ENCODE results near the gene ERCC5. TPM values are rescaled to one million over a fixed set of nuclear protein-coding genes. Genes with fewer than 3 reads are reported as not detected.

Gene ERCC5
- total and polyA plus RNA-seq, 9 of the 15 experiments (the other 6 are each of a cell fraction or from before 2014, with no cell fraction given): 7.4 to 43.1 (median 33.9) TPM

DNA sequence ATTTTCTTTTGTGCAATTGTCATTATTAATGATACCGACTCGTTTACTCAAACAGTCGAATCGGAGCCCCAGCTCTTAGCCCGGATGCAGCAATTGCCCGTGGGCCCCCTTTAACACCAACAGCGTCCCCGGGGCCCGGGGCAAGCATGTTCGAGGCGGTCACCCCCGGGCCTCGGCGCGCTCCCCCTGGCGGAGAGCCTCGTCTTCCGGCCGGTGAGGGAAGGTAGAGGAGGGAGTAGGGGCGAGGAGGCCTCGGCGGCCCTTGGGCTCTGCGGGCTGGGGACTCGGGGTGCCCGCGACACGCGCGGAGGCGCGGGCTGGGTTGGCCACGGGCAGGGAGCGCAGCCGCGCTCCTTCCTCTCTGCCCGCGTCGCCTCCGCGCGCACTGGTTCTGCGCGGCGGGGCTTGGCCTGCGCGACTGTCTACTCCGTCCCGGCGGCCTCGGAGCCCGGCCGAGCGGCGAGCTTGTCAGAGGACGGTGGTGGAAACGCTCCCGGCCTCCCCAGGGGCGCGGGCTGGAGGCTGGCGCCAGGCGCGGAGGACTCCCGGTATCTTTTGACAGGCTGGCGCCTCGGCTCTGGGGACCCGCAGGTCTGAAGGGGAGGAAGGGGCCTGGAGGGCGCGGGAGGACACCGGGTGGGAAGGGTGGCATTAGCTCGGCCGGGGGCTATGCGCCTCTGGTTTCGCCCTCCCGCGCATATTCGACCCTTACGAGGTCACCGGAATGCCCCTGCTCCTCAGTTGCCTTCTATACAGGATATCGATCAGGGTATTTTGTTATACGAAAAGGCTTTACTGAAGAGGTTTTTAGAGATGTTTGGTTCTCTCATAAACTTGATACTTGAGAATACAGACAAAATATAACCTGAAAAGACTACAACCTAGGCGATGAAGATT lies 45.4 kb upstream of the ERCC5 start (continued):
- TF ChIP-seq FOXJ3 (CRISPR knock-in tag; IDR thresholded peaks at IDR 0.05) (no peak), SAFB (IDR thresholded peaks at IDR 0.05; ENCODE audit: borderline replicate concordance, low read depth, low read length) (no peak), ERF (CRISPR knock-in tag; IDR thresholded peaks at IDR 0.05) (no peak), MTF1 (CRISPR knock-in tag; IDR thresholded peaks at IDR 0.05; ENCODE audit: borderline replicate concordance) (no peak), KDM4B (IDR thresholded peaks at IDR 0.05; ENCODE audit: borderline replicate concordance in 2 of 2, low read depth in 1 of 2) (no peak), SIN3A (IDR thresholded peaks at IDR 0.05; ENCODE audit: borderline replicate concordance in 2 of 2, control insufficient read depth in 1 of 2, low read depth in 2 of 2, low read length in 2 of 2) (0 out of 4 replicates have a peak, but pooled peaks of 1 of the 2 experiments have one; percentile 23), XRCC5 (IDR thresholded peaks at IDR 0.05; ENCODE audit: low read depth, low read length) (peak; percentile 74), RBM34 (IDR thresholded peaks at IDR 0.05; ENCODE audit: borderline replicate concordance, insufficient read depth, low read length) (no peak), MEF2D (tag; conservative IDR thresholded peaks at IDR 0.05; ENCODE audit: low read depth) (no peak), ZNF133 (CRISPR knock-in tag; IDR thresholded peaks at IDR 0.05) (no peak), FOXK1 (CRISPR knock-in tag; IDR thresholded peaks at IDR 0.05; ENCODE audit: borderline replicate concordance) (no peak), CEBPB (tag; IDR thresholded peaks at IDR 0.05) (no peak)
- TF ChIP-seq, protein P1, sequence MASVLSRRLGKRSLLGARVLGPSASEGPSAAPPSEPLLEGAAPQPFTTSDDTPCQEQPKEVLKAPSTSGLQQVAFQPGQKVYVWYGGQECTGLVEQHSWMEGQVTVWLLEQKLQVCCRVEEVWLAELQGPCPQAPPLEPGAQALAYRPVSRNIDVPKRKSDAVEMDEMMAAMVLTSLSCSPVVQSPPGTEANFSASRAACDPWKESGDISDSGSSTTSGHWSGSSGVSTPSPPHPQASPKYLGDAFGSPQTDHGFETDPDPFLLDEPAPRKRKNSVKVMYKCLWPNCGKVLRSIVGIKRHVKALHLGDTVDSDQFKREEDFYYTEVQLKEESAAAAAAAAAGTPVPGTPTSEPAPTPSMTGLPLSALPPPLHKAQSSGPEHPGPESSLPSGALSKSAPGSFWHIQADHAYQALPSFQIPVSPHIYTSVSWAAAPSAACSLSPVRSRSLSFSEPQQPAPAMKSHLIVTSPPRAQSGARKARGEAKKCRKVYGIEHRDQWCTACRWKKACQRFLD (CRISPR knock-in tag; IDR thresholded peaks at IDR 0.05): no peak
- TF ChIP-seq, protein P2, sequence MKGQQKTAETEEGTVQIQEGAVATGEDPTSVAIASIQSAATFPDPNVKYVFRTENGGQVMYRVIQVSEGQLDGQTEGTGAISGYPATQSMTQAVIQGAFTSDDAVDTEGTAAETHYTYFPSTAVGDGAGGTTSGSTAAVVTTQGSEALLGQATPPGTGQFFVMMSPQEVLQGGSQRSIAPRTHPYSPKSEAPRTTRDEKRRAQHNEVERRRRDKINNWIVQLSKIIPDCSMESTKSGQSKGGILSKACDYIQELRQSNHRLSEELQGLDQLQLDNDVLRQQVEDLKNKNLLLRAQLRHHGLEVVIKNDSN (CRISPR knock-in tag; IDR thresholded peaks at IDR 0.05): no peak
- TF ChIP-seq, protein P3, sequence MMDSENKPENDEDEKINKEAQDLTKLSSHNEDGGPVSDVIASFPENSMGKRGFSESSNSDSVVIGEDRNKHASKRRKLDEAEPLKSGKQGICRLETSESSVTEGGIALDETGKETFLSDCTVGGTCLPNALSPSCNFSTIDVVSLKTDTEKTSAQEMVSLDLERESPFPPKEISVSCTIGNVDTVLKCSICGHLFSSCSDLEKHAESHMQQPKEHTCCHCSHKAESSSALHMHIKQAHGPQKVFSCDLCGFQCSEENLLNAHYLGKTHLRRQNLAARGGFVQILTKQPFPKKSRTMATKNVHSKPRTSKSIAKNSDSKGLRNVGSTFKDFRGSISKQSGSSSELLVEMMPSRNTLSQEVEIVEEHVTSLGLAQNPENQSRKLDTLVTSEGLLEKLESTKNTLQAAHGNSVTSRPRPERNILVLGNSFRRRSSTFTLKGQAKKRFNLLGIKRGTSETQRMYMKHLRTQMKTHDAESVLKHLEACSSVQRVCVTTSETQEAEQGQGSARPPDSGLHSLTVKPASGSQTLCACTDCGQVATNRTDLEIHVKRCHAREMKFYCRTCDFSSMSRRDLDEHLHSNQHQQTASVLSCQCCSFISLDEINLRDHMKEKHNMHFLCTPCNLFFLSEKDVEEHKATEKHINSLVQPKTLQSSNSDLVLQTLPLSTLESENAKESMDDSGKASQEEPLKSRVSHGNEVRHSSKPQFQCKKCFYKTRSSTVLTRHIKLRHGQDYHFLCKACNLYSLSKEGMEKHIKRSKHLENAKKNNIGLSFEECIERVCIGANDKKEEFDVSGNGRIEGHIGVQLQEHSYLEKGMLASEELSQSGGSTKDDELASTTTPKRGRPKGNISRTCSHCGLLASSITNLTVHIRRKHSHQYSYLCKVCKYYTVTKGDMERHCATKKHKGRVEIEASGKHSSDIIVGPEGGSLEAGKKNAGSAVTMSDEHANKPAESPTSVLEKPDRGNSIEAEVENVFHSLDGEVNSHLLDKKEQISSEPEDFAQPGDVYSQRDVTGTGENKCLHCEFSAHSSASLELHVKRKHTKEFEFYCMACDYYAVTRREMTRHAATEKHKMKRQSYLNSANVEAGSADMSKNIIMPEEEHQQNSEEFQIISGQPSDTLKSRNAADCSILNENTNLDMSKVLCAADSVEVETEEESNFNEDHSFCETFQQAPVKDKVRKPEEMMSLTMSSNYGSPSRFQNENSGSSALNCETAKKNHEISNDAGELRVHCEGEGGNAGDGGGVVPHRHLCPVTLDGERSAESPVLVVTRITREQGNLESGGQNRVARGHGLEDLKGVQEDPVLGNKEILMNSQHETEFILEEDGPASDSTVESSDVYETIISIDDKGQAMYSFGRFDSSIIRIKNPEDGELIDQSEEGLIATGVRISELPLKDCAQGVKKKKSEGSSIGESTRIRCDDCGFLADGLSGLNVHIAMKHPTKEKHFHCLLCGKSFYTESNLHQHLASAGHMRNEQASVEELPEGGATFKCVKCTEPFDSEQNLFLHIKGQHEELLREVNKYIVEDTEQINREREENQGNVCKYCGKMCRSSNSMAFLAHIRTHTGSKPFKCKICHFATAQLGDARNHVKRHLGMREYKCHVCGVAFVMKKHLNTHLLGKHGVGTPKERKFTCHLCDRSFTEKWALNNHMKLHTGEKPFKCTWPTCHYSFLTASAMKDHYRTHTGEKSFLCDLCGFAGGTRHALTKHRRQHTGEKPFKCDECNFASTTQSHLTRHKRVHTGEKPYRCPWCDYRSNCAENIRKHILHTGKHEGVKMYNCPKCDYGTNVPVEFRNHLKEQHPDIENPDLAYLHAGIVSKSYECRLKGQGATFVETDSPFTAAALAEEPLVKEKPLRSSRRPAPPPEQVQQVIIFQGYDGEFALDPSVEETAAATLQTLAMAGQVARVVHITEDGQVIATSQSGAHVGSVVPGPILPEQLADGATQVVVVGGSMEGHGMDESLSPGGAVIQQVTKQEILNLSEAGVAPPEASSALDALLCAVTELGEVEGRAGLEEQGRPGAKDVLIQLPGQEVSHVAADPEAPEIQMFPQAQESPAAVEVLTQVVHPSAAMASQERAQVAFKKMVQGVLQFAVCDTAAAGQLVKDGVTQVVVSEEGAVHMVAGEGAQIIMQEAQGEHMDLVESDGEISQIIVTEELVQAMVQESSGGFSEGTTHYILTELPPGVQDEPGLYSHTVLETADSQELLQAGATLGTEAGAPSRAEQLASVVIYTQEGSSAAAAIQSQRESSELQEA (IDR thresholded peaks at IDR 0.05; ENCODE audit: low read depth): no peak

Measured in K562 (cell line).